CD4-positive, alpha-beta T cell treated with Interferon gamma for 1 hour (primary cell): Measurements from ENCODE around the gene ACTR2.
"Not testable (repeated sequence)": the region's sequence is repeated elsewhere in the genome, so short reads cannot be mapped to it uniquely, and the experiment has no call there.

Experiments used
- DNase-seq: peaks from one replicate; pipeline ENCODE4 v3.0.0-alpha.2; 2020

The ACTR2 gene

DNA sequence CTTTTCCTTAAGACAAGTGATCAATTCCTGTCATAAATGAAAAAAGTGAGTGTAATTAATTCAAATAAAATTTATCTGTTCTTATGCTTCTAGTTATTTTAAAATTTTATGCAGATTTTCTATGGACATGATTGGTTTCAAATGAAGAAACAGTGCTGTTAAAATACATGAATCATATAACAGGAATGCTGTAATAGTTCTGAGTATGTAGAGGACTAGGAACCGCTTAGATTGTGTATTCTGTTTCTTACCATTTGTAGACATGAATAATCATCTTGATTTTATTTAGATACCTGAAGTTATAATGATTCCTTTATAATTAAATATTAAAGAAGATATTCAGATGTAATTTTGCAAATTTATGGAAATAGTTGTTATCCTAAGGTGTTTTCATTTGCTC, 3.5 kb downstream of the ACTR2 start:
- DNase-seq: no peak

DNA sequence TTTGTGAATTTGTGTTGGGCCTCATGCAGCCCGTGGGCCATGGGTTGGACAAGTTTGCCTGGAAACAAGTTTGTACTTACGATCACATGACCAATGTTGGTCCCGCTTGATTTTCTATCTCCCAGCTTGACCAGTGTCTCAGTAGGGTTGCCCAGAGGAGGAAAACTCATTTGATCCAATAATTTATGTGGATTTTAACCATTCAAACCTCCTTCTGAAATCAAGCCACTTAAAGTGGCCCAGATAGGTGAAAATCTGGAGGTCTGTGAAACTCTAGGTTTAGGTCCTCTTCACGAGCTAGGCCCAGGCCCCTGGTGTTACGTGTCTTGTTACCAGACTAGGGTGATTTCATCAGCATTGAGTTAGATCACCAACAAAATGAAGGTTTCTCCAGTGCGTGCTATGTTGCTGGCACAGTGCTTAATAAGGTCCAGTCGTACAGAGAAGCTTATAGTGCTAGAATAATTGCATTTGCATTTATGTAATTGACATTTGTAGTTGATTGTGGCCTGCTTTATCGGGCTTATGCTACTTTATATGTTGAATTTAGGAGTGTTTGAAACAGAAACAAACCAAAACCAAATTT, 4.4 kb downstream of the ACTR2 start:
- no peak for DNase-seq

DNA sequence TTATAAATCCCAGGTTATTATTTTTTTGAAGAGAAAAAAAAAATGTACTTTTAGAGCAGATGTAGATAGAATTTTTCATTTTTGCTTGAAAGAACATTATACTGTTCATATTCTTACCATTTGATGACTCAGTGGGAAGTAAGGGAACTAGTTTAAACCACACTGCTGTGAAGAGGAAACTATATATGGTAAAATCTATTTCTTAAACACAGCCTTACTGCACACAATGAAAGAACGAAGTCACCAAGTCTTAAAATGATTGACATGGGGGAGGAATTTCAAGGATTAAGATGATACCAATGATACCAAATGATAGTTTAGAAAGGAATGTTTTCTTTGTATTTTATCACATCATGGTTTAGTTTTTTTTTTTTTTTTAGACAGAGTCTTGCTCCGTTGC, 5.0 kb downstream of the ACTR2 start:
- no peak for DNase-seq

DNA sequence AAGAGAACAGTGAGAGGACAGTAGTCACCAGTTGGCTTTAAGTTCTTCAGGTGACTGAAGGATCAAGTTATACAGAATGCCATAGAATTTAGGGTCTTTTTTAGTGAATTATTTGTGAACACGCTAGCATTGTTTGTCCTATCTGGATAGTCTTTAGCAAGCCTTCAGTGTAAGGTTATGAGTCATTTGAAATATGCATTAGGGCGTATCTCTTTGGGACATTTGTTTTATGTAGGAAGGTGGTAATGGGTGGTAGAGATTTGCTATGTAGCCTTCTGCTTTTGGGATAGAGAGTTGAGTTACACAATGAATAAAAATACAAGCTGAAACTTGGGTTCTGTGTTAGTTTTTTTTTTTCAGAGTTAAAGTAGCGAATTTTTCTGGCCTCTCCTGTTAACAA, 13.0 kb downstream of the ACTR2 start:
- no peak for DNase-seq

DNA sequence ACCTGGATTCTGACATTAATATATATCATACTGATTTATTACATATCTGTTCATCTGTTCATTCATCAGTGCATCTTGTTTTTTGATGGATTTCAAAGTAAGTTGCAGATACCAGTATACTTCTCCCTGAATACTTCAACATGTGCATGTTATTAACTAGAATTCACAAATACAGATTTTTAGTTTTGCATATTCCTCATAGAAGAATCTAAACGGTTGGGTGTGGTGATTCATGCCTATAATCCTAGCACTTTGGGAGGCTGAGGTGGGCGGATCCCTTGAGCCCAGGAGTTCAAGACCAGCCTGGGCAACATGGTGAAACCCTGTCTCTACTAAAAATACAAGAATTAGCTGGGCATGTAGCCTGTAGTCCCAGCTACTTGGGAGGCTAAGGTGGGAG, 16.8 kb downstream of the ACTR2 start:
- DNase-seq: not testable (repeated sequence)

DNA sequence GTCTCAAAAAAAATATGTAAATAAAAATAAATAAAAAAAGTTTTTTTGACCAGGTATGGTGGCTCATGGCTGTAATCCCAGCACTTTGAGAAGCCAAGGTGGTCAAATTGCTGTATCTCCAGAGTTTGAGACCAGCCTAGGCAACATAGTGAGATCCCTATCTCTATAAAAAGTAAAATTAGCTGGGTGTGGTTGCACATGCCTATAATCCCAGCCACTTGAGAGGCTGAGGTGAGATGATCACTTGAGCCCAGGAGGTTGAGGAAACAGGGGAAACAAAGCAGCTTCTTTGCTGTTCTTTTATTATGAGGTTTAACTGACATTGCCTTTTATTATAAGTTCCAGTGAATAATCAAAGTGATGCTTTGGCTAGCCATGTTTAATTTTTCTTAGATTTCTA, 25.0 kb downstream of the ACTR2 start:
- DNase-seq: no peak

DNA sequence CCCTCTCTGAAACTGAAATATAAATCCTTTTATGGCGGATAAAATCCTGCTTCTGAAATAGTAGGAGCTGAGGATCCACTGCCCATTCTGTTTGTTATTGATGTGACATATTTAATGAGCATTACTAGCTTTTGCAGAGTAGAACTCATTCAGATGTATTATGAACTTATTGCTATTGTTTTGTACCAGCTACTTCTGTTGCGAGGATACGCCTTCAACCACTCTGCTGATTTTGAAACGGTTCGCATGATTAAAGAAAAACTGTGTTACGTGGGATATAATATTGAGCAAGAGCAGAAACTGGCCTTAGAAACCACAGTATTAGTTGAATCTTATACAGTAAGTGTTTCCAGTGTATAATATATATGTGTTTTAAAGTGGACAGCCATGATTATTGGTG, 27.7 kb downstream of the ACTR2 start:
- DNase-seq: no peak

DNA sequence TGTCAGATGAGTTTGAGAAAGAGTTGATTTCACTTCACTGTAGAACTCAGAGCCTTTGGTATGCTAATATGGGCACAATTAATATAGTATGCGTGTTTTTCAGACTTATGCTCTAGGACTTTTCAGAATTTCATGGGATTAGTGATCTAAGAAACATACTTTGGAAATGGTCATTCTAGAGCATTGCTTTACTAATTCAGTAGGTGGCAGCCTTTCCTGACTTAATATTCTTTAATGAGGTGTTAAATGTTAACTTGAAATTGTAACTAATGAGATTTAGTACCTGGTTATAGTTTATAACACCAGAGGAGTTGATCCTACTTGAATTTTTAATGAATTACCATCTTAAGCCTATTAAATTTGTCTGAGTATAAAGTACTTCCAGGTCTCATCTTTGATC, 28.4 kb downstream of the ACTR2 start:
- no peak for DNase-seq

DNA sequence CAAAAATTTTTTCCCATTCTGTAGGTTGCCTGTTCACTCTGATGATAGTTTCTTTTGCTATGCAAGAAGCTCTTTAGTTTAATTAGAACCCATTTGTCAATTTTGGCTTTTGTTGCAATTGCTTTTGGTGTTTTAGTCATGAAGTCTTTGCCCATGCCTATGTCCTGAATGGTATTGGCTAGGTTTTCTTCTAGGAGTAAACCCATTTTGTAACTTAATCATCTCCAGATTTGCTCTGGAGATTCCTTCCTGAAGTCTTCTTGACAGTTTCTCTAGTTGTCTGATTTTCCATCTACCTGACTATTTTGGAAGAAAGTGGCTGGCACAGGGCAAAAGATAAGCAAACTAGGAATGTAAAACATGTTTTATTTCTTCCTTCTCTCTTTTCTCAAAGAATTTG, 30.2 kb downstream of the ACTR2 start:
- DNase-seq: not testable (repeated sequence)

DNA sequence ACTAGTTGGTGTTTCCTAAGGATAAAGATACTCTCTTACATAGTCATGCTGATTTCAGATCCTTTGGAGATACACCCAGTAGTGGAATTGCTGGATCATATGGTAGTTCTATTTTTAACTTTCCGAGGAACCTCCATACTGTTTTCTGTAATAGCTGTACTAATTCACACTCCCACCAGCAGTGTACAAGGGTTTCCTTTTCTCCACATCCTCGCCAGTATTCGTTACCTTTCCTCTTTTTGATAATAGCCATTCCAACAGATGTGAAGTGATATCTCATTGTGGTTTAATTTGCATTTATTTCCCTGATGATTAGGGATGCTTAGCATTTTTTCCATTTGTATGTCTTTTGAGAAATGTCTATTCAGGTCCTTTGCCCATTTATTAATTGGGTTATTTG, 34.0 kb downstream of the ACTR2 start:
- no peak for DNase-seq

DNA sequence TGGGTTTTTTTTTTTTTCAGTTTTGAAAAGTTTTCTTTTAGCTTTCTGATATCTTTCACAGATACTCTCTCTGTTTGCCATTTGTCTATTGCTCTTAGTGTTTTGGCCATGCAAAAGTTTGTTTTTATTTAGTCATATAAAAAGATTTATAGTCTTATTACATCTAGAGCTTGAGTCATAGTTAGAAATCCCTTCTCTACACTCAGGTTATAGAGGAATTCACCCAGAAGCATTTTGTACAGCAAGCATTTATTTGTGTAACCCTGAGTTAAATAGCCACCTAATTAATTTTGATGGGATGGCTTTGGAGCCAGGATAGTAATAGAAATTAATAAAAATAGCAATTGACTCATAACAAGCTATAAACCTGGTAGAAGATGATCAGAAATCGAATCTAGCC, 35.6 kb downstream of the ACTR2 start:
- no peak for DNase-seq

DNA sequence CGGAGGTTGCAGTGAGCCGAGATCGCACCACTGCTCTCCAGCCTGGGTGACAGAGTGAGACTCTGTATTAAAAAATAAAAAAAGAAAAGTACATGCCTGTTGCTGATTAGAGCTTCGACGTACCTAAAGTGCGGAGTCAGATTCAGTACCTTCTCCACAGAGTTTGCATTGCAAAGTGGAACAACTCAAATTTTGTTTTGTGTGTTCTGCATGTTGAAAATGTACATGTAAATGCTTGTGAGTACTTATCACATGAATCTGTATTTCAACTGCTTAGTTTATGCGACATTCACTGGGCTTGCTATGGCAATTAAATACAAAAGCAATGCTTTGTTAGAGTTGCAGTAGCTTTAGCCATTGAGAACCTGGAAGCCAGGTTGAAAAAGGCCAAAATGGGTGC, 36.4 kb downstream of the ACTR2 start:
- DNase-seq: no peak

DNA sequence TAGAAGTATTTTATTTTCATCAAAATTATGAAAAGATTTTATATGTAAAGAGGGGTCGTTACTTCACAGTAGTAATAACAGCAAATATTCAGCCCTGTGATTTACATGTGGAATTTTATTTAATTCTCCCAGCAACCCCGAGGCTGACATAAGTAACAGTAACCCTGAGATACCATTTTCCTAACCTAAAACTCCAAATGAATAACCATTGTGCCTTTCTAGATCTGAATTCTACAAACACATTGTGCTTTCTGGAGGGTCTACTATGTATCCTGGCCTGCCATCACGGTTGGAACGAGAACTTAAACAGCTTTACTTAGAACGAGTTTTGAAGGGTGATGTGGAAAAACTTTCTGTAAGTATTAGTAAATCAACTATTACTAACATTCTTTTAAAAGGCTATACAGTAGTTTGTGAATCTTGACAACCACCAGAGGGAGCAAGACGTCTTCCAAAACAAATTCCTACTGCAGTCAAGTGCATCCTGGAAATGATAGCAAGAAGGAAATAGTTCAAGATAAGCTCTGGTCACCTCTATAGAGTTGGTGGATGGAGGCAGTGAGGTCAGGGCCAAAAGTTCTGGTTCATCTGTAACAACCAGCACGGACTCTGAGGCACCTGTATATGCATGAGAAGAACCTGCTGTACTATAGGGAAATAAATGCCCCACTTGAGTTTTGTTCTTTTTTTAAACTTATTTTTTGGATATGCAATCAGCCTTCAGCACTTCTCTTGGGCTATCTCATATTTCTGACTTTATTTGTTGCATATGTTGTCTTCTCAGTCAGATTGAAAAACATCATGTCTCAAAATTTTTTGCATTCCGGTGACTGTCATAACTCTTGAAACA, 37.4 kb downstream of the ACTR2 start:
- DNase-seq: no peak

DNA sequence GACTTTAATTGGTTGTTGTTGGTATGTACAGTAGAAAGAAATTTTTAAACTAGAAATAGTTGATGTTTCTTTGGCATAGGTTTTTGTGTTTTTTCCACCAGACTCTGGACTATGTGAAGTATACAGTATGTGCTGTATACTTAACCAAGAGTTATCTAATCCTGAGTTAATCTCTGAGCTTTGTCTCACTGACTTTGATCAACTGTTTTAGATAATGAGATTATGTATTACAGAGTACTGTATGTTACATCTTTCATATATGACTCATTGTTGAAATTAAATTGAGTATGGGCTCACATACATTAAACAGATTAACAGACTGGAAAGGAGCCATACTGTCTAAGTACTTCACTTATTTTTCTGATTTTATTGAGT, 38.0 kb downstream of the ACTR2 start:
- no peak for DNase-seq

DNA sequence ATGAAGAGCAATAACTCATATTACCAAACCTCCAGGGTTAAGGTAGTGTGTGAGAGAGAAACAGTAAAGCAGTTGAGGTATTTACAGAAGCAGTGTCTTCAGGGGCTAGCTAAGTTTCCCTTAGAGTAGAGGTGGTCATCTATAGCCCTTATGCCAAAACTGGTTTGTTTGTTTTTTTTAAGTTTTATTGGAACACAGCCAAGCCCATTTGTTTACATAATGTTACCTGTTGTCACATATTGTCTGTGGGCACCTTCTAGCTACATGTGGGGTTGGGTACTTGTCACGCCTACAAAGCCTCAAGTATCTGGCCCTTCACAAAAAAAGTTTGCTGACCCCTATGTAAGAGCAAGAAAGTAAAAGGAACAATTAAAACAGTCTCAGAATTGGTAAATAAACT, 39.4 kb downstream of the ACTR2 start:
- DNase-seq: no peak

DNA sequence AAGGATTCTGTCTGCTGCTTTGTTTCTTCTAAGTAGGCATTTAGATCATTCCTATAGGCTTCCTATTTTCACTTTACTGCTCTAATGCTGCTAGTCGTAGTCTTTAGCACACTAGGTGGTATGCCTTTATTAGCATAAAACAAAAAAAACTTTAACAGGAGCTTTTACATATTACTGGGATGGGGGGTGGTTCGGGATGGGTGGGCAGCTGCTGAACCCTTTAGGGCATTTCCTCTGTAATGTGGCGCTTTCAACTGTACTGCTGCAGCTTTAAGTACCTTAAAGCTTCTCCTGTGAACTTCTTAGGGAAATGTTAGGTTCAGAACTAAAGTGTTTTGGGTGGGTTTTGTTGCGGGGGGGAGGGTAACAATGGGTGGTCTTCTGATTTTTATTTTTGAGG, 41.3 kb downstream of the ACTR2 start:
- no peak for DNase-seq

DNA sequence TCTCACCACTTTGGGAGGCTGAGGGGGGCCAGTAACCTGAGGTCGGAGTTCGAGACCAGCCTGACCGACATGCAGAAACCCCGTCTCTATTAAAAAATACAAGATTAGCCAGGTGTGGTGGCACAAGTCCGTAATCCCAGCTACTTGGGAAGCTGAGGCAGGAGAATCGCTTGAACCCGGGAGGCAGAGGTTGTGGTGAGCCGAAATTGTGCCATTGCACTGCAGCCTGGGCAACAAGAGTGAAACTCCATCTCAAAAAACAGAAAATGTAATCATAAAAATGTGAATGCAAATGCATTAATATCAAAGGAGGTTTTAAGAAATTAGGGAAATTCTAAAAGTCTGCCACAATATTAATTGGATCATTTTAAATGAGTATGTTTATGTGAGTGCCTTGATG, 45.7 kb downstream of the ACTR2 start:
- no peak for DNase-seq

DNA sequence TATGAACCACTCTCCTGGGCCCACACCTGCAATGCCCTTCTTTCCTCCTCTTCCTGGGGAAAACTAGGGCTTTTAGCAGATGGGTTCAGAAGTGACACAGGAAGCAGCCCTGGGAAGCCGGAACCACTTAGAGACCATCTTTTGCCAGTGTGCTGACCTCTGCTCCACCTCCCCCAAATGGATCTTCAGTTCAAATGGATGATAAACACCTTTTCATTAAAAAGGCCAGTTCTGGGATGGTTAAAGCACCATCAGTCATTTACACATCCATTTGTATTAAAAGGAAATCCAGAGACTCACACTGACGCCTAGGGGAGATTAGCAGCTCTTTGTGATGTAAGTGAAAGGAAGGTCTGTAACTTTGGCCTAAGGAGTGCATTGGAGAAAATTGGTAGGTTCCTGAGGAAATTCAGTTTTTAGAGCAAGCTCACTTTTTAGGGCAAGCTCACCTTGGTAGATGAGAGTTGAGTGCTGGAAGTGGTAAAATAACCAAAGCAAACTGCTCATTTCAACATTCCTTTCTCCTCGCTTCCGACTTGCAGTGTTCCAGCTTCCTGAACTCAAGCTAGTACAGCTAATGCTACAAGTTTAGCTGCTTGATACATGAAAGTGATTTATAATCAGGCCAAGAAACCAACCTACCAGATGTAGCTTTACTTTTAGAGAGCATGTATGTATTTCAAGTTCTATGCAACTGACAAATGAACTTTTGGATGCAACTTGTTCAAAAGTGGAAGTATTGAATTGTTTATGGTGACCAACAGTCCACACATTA, 47.7 kb downstream of the ACTR2 start:
- DNase-seq: no peak

DNA sequence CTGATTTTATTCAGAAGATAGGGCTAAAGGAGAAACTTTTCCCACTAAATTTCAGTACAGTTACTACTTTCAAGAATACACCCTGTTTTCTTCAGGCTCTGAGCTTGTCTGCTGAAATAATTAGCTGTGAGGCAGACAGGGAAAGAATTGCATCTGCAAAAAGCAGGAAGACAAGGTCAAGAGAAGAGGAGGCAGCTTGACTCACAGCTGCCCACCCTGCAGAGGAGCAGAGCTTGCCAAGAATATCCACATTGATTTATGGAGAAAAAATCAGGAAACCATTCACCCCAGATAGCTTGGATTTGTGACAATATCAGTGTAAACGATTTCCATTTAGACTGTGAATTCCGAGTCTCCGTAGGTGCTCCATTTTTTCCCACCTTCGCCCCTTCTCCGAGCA, 49.0 kb downstream of the ACTR2 start:
- no peak for DNase-seq

DNA sequence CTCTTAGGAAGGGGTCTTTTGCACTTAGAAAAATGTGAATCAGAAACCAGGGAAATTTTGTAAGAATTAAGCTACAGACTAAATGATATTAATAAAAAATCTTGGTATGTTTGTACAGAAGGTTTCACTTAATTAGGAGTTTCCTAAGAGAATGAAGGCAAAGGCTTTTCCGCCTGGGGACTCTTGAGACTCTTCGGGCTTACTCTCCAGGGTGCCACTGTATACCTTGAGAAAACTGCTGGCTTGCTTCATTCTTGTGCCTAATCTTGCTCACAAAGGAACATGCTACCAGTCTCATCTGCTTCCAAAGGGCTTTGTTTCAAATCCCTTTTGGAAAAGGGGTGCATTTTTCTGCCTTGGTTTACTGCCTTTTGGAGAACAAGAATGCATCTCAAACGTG, 49.5 kb downstream of the ACTR2 start:
- no peak for DNase-seq

DNA sequence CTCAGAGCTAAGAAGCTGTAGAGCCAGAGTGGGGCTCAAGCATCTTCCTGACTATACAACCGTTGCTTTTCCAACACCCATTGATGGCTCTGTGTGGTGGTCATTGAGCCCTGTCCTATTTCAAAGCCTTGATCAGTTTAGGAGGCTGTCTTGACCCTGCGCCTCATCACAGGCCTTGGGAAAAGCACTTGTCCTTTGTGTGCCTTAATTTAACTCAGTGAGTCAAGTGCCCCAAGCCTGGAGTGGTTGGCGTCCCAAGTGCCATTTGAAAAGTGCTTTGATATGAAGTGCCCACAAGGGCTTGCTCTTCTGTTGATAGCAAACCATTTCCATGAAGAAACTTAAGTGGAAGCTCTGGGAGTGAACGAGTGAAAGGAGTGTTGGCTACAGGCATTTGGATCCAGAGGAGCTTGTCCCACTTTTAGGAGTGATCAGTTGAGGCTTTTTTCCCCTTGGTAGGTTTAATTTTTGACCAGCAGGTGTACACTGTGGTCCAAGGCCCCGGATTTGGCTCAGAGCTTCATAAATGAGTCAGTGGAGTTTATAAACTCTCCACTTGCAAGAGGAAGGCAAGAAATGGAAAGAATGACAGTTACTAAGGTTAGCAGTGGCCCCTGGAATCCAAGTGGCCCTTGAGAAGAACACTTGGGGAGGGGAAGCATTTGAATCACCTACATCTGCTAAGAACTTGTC, 50.3 kb downstream of the ACTR2 start:
- DNase-seq: no peak

DNA sequence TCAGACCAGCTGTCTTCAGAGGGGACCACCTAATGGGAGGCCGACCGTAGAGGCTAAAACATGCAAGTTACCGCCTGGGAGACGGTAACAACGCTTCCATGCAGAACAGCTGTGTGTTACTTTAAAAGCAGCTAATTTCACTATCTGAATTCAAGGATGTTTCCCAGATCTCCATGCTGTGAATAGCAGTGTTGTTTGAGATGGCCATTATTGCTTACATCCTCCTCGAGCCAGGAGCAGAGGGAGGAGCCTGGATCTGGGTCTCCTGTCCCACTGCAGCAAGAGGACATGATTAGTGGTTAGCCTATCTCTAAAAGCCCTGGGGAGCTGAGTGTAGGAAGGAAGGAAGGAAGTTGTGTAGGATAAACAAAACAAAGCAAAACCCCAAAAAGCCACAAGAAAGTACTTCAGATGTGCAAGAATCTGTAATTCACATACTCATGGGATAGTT, 50.9 kb downstream of the ACTR2 start:
- no peak for DNase-seq

DNA sequence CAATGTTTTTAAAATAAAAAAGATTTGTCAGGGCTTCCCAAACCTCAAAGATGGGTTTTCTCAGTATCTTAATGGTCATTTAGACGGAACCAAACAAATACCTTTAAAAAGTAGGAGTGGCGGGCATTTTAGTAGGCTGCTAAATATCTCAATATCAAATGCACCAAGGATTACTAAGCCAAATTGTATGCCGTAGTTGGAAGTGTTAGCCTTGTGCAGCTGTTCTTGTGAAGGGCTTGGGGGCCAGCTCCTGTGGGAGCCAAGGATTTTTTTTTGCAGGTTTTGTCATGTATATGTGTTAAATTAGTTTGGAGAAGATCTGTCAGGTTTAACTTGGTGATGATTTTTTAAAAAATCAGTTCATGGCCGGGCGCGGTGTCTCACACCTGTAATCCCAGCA, 52.1 kb downstream of the ACTR2 start:
- DNase-seq: no peak
